HG02870 (cell line): ENCODE measurements around the gene PKP1.

Source experiments
- ATAC-seq: cut with Tn5 transposase; IDR thresholded peaks from one replicate; pipeline ENCODE4 v1.9.1; 2021; ENCODE audit warnings: mild to moderate bottlenecking, moderate library complexity; ENCODE audit not compliant: unreplicated experiment

The PKP1 gene

GRCh38 chr1:201304126-201304525 lies 20.8 kb downstream of the PKP1 start:
- ATAC-seq = no peak

- ATAC-seq = no peak
Measured at GRCh38 chr1:201305815-201306214, 22.5 kb downstream of the PKP1 start.

GRCh38 chr1:201307231-201307630 lies 23.9 kb downstream of the PKP1 start:
- no peak for ATAC-seq

- ATAC-seq = no peak
Measured at GRCh38 chr1:201307760-201308499, 24.6 kb downstream of the PKP1 start.

- no peak for ATAC-seq
Measured at GRCh38 chr1:201309416-201309815, 26.1 kb downstream of the PKP1 start.

- ATAC-seq = no peak
Measured at GRCh38 chr1:201310251-201310985, 27.1 kb downstream of the PKP1 start.

GRCh38 chr1:201310986-201311355 lies 27.7 kb downstream of the PKP1 start:
- ATAC-seq = no peak

- ATAC-seq = no peak
Measured at GRCh38 chr1:201311356-201312011, 28.2 kb downstream of the PKP1 start.

GRCh38 chr1:201312298-201312697 lies 29.0 kb downstream of the PKP1 start:
- ATAC-seq = no peak

GRCh38 chr1:201313086-201313485 lies 29.8 kb downstream of the PKP1 start:
- no peak for ATAC-seq

- no peak for ATAC-seq
Measured at GRCh38 chr1:201316556-201316955, 33.2 kb downstream of the PKP1 start.

GRCh38 chr1:201317551-201317950 lies 34.2 kb downstream of the PKP1 start:
- ATAC-seq = no peak

- ATAC-seq = no peak
Measured at GRCh38 chr1:201318504-201319340, 35.4 kb downstream of the PKP1 start.

GRCh38 chr1:201319631-201320030 lies 36.3 kb downstream of the PKP1 start:
- no peak for ATAC-seq

GRCh38 chr1:201320168-201320788 lies 37.0 kb downstream of the PKP1 start:
- ATAC-seq = no peak

- ATAC-seq = no peak
Measured at GRCh38 chr1:201321826-201322390, 38.6 kb downstream of the PKP1 start.

- ATAC-seq = no peak
Measured at GRCh38 chr1:201322653-201323510, 39.6 kb downstream of the PKP1 start.

GRCh38 chr1:201324306-201324705 lies 41.0 kb downstream of the PKP1 start:
- no peak for ATAC-seq
